CD14-positive monocyte (primary cell): Measurements from ENCODE around the gene TOMM20. TPM values are rescaled to one million over a fixed set of nuclear protein-coding genes. Genes with fewer than 3 reads are reported as not detected.

Source experiments
- DNase-seq, 3 donors: peaks; one replicate each; pipeline ENCODE4 v3.0.0-alpha.2; 2011 to 2022
- H2AFZ ChIP-seq: 2 replicates; pipeline ENCODE4 v1.6.0; 2012; ENCODE audit warnings: mild to moderate bottlenecking, low read depth, low read length, inconsistent platforms; ENCODE audit not compliant: insufficient read depth, poor library complexity, severe bottlenecking
- H3K27ac ChIP-seq, 2 donors: 1 replicate in 1 of 2; 2 replicates in 1 of 2; pipeline ENCODE4 v1.5.1; 2012 to 2013; ENCODE audit warnings: low read length in 2 of 2, control low read depth in 1 of 2, inconsistent platforms in 1 of 2, low read depth in 1 of 2, mild to moderate bottlenecking in 1 of 2
- H3K27me3 ChIP-seq, 2 donors: one replicate each; pipeline versions ENCODE4 v1.6.0 to v1.6.1; 2011 to 2013; ENCODE audit warnings: low read length in 2 of 2; ENCODE audit not compliant: control insufficient read depth in 2 of 2, insufficient read depth in 2 of 2
- H3K36me3 ChIP-seq, 2 donors: replicated peaks in 1 of 2; 1 replicate in 1 of 2; 2 replicates in 1 of 2; pipeline versions ENCODE4 v1.5.1 to v1.6.1; 2012 to 2013; ENCODE audit warnings: low read length in 2 of 2, control low read depth in 1 of 2, inconsistent platforms in 1 of 2, mild to moderate bottlenecking in 1 of 2; ENCODE audit not compliant: insufficient read depth in 2 of 2, control insufficient read depth in 1 of 2
- H3K4me1 ChIP-seq, 2 donors: 1 replicate in 1 of 2; 2 replicates in 1 of 2; pipeline versions ENCODE4 v1.5.1 to v1.6.1; 2012 to 2013; ENCODE audit warnings: low read length in 2 of 2, control low read depth in 1 of 2, inconsistent platforms in 1 of 2, mild to moderate bottlenecking in 1 of 2, moderate library complexity in 1 of 2; ENCODE audit not compliant: insufficient read depth in 2 of 2, control insufficient read depth in 1 of 2
- H3K4me2 ChIP-seq: replicated peaks from 2 replicates; pipeline ENCODE3; 2012; ENCODE audit warnings: low read length, moderate library complexity, mild to moderate bottlenecking; ENCODE audit not compliant: poor library complexity, severe bottlenecking; ENCODE audit errors: extremely low read depth
- H3K4me3 ChIP-seq, 3 experiments: fragments of 200-600 bp in 1 of 3; sonication (generic) in 1 of 3; replicated peaks in 1 of 3; 1 replicate in 2 of 3; 2 replicates in 1 of 3; pipeline ENCODE4 v1.5.1; 2011 to 2013; ENCODE audit warnings: low read length in 3 of 3, mild to moderate bottlenecking in 3 of 3, control low read depth in 2 of 3, low read depth in 2 of 3, inconsistent platforms in 1 of 3, moderate library complexity in 1 of 3
- H3K79me2 ChIP-seq: 2 replicates; pipeline ENCODE4 v1.6.0; 2012; ENCODE audit warnings: mild to moderate bottlenecking, control low read depth, inconsistent platforms, low read length, moderate library complexity; ENCODE audit not compliant: insufficient read depth
- H3K9ac ChIP-seq: 2 replicates; pipeline ENCODE4 v1.6.0; 2017; ENCODE audit warnings: low read length, mild to moderate bottlenecking; ENCODE audit not compliant: insufficient read depth, poor library complexity, severe bottlenecking
- H3K9me3 ChIP-seq, 2 donors: replicated peaks in 1 of 2; 1 replicate in 1 of 2; 2 replicates in 1 of 2; pipeline versions ENCODE4 v1.5.1 to v1.6.1; 2012 to 2013; ENCODE audit warnings: low read length in 2 of 2, control low read depth in 1 of 2; ENCODE audit not compliant: control insufficient read depth in 1 of 2, insufficient read depth in 1 of 2
- H4K20me1 ChIP-seq: 2 replicates; pipeline ENCODE4 v1.6.0; 2012; ENCODE audit warnings: mild to moderate bottlenecking, low read length, control low read depth, moderate library complexity; ENCODE audit not compliant: insufficient read depth
- H3K27ac Mint-ChIP-seq, 7 donors: one replicate each; pipeline ENCODE4 v1.8.0; 2020; ENCODE audit warnings: mild to moderate bottlenecking in 7 of 7, mixed read lengths in 7 of 7, moderate library complexity in 6 of 7, inconsistent platforms in 2 of 7
- H3K27me3 Mint-ChIP-seq, 3 donors: one replicate each; pipeline ENCODE4 v1.8.0; 2021 to 2022; ENCODE audit warnings: low read depth in 3 of 3, mild to moderate bottlenecking in 3 of 3, mixed read lengths in 3 of 3, moderate library complexity in 3 of 3, inconsistent platforms in 1 of 3
- H3K36me3 Mint-ChIP-seq, 2 donors: one replicate each; pipeline ENCODE4 v1.8.0; 2020; ENCODE audit warnings: mixed read lengths in 2 of 2, inconsistent platforms in 1 of 2, mild to moderate bottlenecking in 1 of 2
- H3K4me1 Mint-ChIP-seq: one replicate; pipeline ENCODE4 v1.8.0; 2020; ENCODE audit warnings: mild to moderate bottlenecking, mixed read lengths
- H3K4me3 Mint-ChIP-seq, 2 donors: one replicate each; pipeline ENCODE4 v1.8.0; 2020; ENCODE audit warnings: mild to moderate bottlenecking in 2 of 2, mixed read lengths in 2 of 2, moderate library complexity in 1 of 2
- H3K9me3 Mint-ChIP-seq, 7 donors: one replicate each; pipeline ENCODE4 v1.8.0; 2020 to 2022; ENCODE audit warnings: mixed read lengths in 7 of 7, mild to moderate bottlenecking in 6 of 7, moderate library complexity in 6 of 7, inconsistent platforms in 2 of 7
- CTCF ChIP-seq: fragments of 200-600 bp; IDR thresholded peaks from one replicate; pipeline ENCODE4 v1.8.0; 2022; ENCODE audit warnings: antibody characterized with exemption, mild to moderate bottlenecking
- WGBS: methylation state at CpG from one replicate; pipeline ENCODE4 v1.1.5; 2013; ENCODE audit warnings: missing lambda C conversion rate; ENCODE audit not compliant: insufficient coverage; 5-methylcytosine and 5-hydroxymethylcytosine counted together
- intact Hi-C, 2 donors: fragments of 100-400 bp; cut with micrococcal nuclease; formaldehyde crosslinking; loops; one replicate each; pipeline versions ENCODE4 v1.15.0 to v1.15.1; 2023
- polyA plus RNA-seq, 3 donors: library from polyadenylated mRNA; depleted of rRNA in 1 of 3; unstranded in 2 of 3; stranded (reverse) in 1 of 3; fragments of 300-500 nt in 2 of 3; fragments of >200 nt in 1 of 3; fragmentation: Illumina TruSeq in 2 of 3; gene quantifications; 1 replicate in 2 of 3; 2 replicates in 1 of 3; pipeline ENCODE4 v1.2.3, GENCODE V29; 2012 to 2021

TOMM20 gene
- polyA plus RNA-seq, 3 donors, result 26.5 to 34.8 (median 31.5) TPM

DNA sequence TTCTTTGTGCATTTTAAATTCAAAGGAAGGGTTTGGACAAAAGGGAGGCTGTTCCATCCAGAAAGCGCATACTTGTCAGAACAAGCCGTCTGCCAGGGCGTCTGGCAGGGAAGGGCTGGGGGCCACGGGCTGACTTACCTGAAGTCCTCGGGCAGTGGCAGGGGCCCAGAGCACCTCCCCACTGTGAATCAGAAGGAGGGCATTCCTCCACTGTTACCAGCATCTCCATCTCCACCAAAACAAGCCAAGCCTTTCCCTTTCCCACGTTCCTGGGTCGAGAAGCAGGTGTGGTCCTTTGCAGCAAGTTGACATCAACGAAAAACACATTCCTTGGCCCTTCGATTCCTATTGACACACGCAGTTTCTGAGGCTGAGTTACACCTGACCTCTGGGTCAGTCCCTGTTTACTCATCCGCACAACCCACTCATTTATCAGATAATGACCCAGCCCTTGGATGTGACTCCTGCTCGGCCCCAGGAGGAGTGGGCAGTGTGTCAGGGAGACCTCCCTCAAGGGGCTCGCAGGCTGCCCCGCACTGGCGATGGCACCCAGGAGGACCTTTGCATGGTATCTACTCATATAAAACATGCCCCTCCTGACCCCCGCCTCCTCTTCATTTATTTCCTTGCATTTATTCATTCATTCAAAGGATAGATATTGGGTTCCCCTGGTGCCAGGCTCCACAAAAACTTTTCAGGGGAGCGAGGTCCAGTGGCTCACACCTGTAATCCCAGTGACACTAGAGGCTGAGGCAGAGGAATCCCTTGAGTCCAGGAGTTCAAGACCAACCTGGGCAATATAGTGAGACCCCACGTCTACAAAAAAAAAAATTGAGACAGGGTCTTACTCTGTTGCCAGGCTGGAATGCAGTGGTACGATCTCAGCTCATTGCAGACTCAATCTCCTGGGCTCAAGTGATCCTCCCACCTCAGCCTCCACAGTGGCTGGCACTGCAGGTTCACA lies 60.2 kb downstream of the TOMM20 start:
- intact Hi-C loops, result loop anchor here in 1 of 2 donors (5.0 kb wide), 1 partner anchor 226 kb away; no protein-coding TSS in a partner anchor
- Mint-ChIP-seq H3K27ac (peak overlapping the region in 5 of 7 donors; percentile 70 to 96 (median 76)), H3K4me3 (no peak overlapping the region), H3K9me3 (peaks cover 0 to 2% (median 0%) of the 10 kb centered on the region in 7 donors), H3K36me3 (peaks cover 5% of the 10 kb centered on the region in 2 donors), H3K27me3 (peaks cover 0 to 5% (median 1%) of the 10 kb centered on the region in 3 donors), H3K4me1 (peaks cover 48% of the 10 kb centered on the region)
- Histone ChIP-seq H3K27ac (peak overlapping the region in 1 of 2 donors; percentile 66), H3K9ac (peak overlapping the region; percentile 17), H3K4me2 (peak overlapping the region; percentile 1), H3K36me3 (no peaks in the 10 kb centered on the region), H4K20me1 (no peaks in the 10 kb centered on the region), H3K4me3 (no peak overlapping the region), H3K79me2 (no peaks in the 10 kb centered on the region), H3K9me3 (no peaks in the 10 kb centered on the region), H3K27me3 (no peaks in the 10 kb centered on the region), H2AFZ (no peak overlapping the region), H3K4me1 (peaks cover 25 to 36% of the 10 kb centered on the region in 2 donors)
- TF ChIP-seq CTCF, result no peak
- 96% methylated on average over 15 of the region's 19 CpGs for WGBS
- no peak for DNase-seq

DNA sequence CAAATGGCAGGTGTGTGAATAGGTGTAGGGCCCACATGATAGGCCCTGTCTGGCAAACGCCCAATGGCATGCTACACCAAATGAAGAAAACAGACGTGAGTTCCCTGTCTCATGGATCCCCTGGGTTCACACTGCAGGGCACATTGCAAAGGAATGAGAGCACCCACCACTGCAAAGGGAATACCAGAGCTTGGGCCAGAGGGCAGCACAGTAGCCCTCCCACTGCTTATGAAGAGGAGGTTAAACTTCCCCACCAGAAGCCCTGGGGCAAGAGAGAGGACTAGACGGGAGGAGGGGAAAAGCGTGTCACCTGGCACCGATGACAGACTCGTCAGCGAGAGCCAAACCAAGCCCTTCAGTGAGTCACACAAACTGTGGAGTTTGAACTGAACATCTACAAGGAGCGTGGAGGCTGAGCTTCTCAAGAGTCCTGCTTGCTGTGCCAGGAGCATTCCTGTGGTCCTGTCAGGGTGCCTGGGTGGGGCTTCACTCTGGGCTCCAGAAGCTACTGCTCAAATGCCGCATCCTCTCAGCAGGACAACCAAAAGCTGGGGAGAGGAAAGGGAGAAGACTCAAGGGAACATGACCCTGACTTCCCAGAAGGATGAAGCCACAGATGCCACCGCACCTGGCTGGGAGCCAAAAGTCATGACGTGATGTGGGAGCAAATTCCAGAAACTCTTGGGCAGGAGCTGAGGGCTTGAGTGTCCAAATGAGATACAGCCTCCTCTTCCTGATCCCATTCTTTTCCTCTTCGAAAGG lies 61.1 kb downstream of the TOMM20 start:
- Mint-ChIP-seq H3K27me3 (peaks cover 0 to 5% (median 1%) of the 10 kb centered on the region in 3 donors), H3K4me3 (peak overlapping the region; percentile 19 to 66), H3K27ac (peak overlapping the region; percentile 70 to 96 (median 81)), H3K4me1 (peaks cover 50% of the 10 kb centered on the region), H3K36me3 (peaks cover 0 to 1% of the 10 kb centered on the region in 2 donors), H3K9me3 (no peaks in the 10 kb centered on the region)
- H4K20me1 ChIP-seq, result no peaks in the 10 kb centered on the region
- H3K4me2 ChIP-seq, result peak overlapping the region; percentile 1
- no peaks in the 10 kb centered on the region for H3K9me3 ChIP-seq
- intact Hi-C loops, result loop anchor here in 1 of 2 donors (5.0 kb wide), 1 partner anchor 225 kb away; no protein-coding TSS in a partner anchor
- H3K4me3 ChIP-seq, result no peak overlapping the region
- peaks cover 28 to 39% of the 10 kb centered on the region in 2 donors for H3K4me1 ChIP-seq
- H3K9ac ChIP-seq, result peak overlapping the region; percentile 17
- peak overlapping the region in 1 of 2 donors; percentile 66 for H3K27ac ChIP-seq
- no peaks in the 10 kb centered on the region for H3K27me3 ChIP-seq
- no peaks in the 10 kb centered on the region for H3K36me3 ChIP-seq
- 27% methylated on average over 11 of the region's 12 CpGs for WGBS
- no peak overlapping the region for H2AFZ ChIP-seq
- DNase-seq, result peak; percentile 84 to 93 (median 89)
- H3K79me2 ChIP-seq, result no peaks in the 10 kb centered on the region
- no peak for TF ChIP-seq CTCF
